A549 (cell line): ENCODE results near the gene LLPH. TPM values are rescaled to one million over a fixed set of nuclear protein-coding genes. Genes with fewer than 3 reads are reported as not detected.

Source experiments
- ATAC-seq, 2 experiments: fragments of 200-7000 bp in 1 of 2; fragments of >200 bp in 1 of 2; cut with Nextera tagmentation in 1 of 2; cut with Tn5 transposase in 1 of 2; 3 replicates each; pipeline versions ENCODE4 v1.8.0 to v1.9.1; 2018 to 2020; ENCODE audit warnings: mild to moderate bottlenecking in 1 of 2, moderate library complexity in 1 of 2
- CTCF ChIA-PET: fragments of 300-600 bp; sonication (Branson Sonifier 250); formaldehyde crosslinking; extraction: SDS; loops from one replicate; lab custom pipeline; 2021; ENCODE audit warnings: antibody characterized with exemption, inconsistent platforms; lab: Yijun Ruan, JAX
- POLR2A ChIA-PET: fragments of 350-600 bp; formaldehyde crosslinking; extraction: SDS; loops from one replicate; lab custom pipeline; 2021; ENCODE audit warnings: antibody characterized with exemption, inconsistent platforms; lab: Yijun Ruan, JAX
- DNase-seq, 2 experiments: peaks; one replicate each; pipeline versions ENCODE4 v3.0.0 to v3.0.0-alpha.2; 2011 to 2016; ENCODE audit warnings: low read depth in 1 of 2, low spot score in 1 of 2
- FAIRE-seq: peaks from 2 replicates; lab custom pipeline; 2011; peaks lifted over from hg19 to GRCh38; lab: Jason Lieb, UNC
- H3K27ac ChIP-seq, 2 experiments: fragments of >200 bp; sonication (Bioruptor Twin); formaldehyde crosslinking; 3 replicates each; pipeline ENCODE4 v1.5.1; 2016 to 2017
- H3K4me1 ChIP-seq: fragments of >200 bp; sonication (Bioruptor Twin); formaldehyde crosslinking; 3 replicates; pipeline ENCODE4 v1.6.1; 2016
- H3K4me2 ChIP-seq: fragments of >200 bp; sonication (Bioruptor Twin); formaldehyde crosslinking; 3 replicates; pipeline ENCODE4 v1.6.1; 2016
- H3K4me3 ChIP-seq: fragments of >200 bp; sonication (Bioruptor Twin); formaldehyde crosslinking; 3 replicates; pipeline ENCODE4 v1.5.1; 2016
- H3K9me3 ChIP-seq: fragments of >200 bp; sonication (Bioruptor Twin); formaldehyde crosslinking; 3 replicates; pipeline ENCODE4 v1.6.1; 2016
- BCL3 ChIP-seq: fragments of >200 bp; sonication (Bioruptor Twin); formaldehyde crosslinking; IDR thresholded peaks from 3 replicates; pipeline ENCODE4 v1.6.1; 2016
- CEBPB ChIP-seq, 2 experiments: fragments of >200 bp in 1 of 2; sonication (Bioruptor Twin) in 1 of 2; formaldehyde crosslinking in 1 of 2; IDR thresholded peaks; 2 replicates each; pipeline ENCODE4 v1.6.1; 2012 to 2016
- CTCF ChIP-seq: fragments of >200 bp; sonication (Bioruptor Twin); formaldehyde crosslinking; IDR thresholded peaks from 3 replicates; pipeline ENCODE4 v1.5.1; 2016
- E2F6 ChIP-seq: IDR thresholded peaks from 2 replicates; pipeline ENCODE4 v1.6.1; 2012; ENCODE audit warnings: low read depth, borderline replicate concordance
- EHF ChIP-seq: fragments of 250-450 bp; sonication (Bioruptor Pico); IDR thresholded peaks from 2 replicates; pipeline ENCODE4 v1.5.0; 2020; ENCODE audit warnings: mild to moderate bottlenecking
- EHMT2 ChIP-seq: fragments of 200-600 bp; sonication (generic); IDR thresholded peaks from 2 replicates; pipeline ENCODE4 v1.6.1; 2016; ENCODE audit warnings: antibody characterized with exemption, low read depth, mild to moderate bottlenecking, moderate library complexity
- HOXB5 ChIP-seq: fragments of 250-450 bp; sonication (Bioruptor Pico); IDR thresholded peaks from 2 replicates; pipeline ENCODE4 v1.5.0; 2020; ENCODE audit warnings: mild to moderate bottlenecking, moderate library complexity
- MAFK ChIP-seq: fragments of 450-650 bp; IDR thresholded peaks from 2 replicates; pipeline ENCODE4 v1.6.1; 2014; ENCODE audit not compliant: partially characterized antibody
- MAZ ChIP-seq: fragments of 150-350 bp; IDR thresholded peaks from 2 replicates; pipeline ENCODE4 v1.6.1; 2014; ENCODE audit warnings: antibody characterized with exemption, low read depth, low read length, borderline replicate concordance
- NFE2L2 ChIP-seq: fragments of 150-350 bp; conservative IDR thresholded peaks from 2 replicates; pipeline ENCODE4 v1.6.1; 2014; ENCODE audit warnings: low read length
- POLR2A ChIP-seq: IDR thresholded peaks from 2 replicates; pipeline ENCODE4 v1.6.1; 2012; ENCODE audit warnings: mild to moderate bottlenecking, low read length
- POLR2AphosphoS2 ChIP-seq: conservative IDR thresholded peaks from 2 replicates; pipeline ENCODE4 v1.6.1; 2012; ENCODE audit warnings: low read length, improper control_type of control experiment, inconsistent platforms
- RAD21 ChIP-seq, 2 experiments: fragments of >200 bp in 1 of 2; sonication (Bioruptor Twin) in 1 of 2; formaldehyde crosslinking in 1 of 2; IDR thresholded peaks in 1 of 2; conservative IDR thresholded peaks in 1 of 2; 2 replicates in 1 of 2; 3 replicates in 1 of 2; pipeline ENCODE4 v1.6.1; 2012 to 2018; ENCODE audit warnings: inconsistent platforms in 1 of 2
- RCOR1 ChIP-seq: fragments of 150-350 bp; IDR thresholded peaks from 2 replicates; pipeline ENCODE4 v1.6.1; 2014; ENCODE audit warnings: antibody characterized with exemption, low read length, low read depth
- SMC3 ChIP-seq: fragments of >200 bp; sonication (Bioruptor Twin); formaldehyde crosslinking; IDR thresholded peaks from 3 replicates; pipeline ENCODE4 v1.6.1; 2018; ENCODE audit warnings: inconsistent platforms
- TFCP2L1 ChIP-seq: fragments of 250-450 bp; sonication (Bioruptor Pico); IDR thresholded peaks from 2 replicates; pipeline ENCODE4 v1.5.0; 2021; ENCODE audit warnings: mild to moderate bottlenecking
- WGBS: methylation state at CpG from one replicate; pipeline ENCODE4 v1.1.6; 2017; ENCODE audit errors: missing lambda C conversion rate; 5-methylcytosine and 5-hydroxymethylcytosine counted together
- polyA plus RNA-seq, 4 experiments: library from polyadenylated mRNA; depleted of rRNA in 3 of 4; stranded (reverse); fragments of >200 nt; fragmentation: RNase III in 1 of 4; extraction: RNeasy Plus Mini Kit Qiagen cat#74134 plus additional on column Dnase treatment in 1 of 4; gene quantifications; 2 replicates in 3 of 4; 3 replicates in 1 of 4; pipeline ENCODE4 v1.2.3, GENCODE V29; 2011 to 2017
- TF ChIP-seq, protein P1 (sequence below): fragments of 250-450 bp; sonication (Bioruptor Pico); IDR thresholded peaks from 2 replicates; pipeline ENCODE4 v1.5.0; 2020; ENCODE audit warnings: low read depth, mild to moderate bottlenecking, moderate library complexity

LLPH gene
- polyA plus RNA-seq, 2 of the 4 experiments (the other 2 are of a cell fraction), result 32.4 to 54.5 TPM

GRCh38 chr12:66090157-66090556 lies 40.4 kb downstream of the LLPH start:
- ChIA-PET CTCF (interaction anchor here (1.2 to 2.7 kb wide), 2 partner anchors 10 to 784 kb away, joined by 4 to 13 read pairs; no protein-coding TSS in a partner anchor), POLR2A (no interaction called here)
- Histone ChIP-seq H3K9me3 (no peaks in the 10 kb centered on the region), H3K27ac (no peak overlapping the region), H3K4me3 (no peak overlapping the region), H3K4me1 (0 out of 3 replicates have a peak, but pooled peaks cover 3% of the 10 kb centered on the region), H3K4me2 (no peak overlapping the region)
- no peak for FAIRE-seq
- TF ChIP-seq MAFK (no peak), NFE2L2 (no peak), CEBPB (IDR thresholded peaks at IDR 0.05) (no peak), EHF (no peak), POLR2A (no peak)
- TF ChIP-seq, protein P1, sequence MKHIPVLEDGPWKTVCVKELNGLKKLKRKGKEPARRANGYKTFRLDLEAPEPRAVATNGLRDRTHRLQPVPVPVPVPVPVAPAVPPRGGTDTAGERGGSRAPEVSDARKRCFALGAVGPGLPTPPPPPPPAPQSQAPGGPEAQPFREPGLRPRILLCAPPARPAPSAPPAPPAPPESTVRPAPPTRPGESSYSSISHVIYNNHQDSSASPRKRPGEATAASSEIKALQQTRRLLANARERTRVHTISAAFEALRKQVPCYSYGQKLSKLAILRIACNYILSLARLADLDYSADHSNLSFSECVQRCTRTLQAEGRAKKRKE (CRISPR knock-in tag), result no peak
- DNase-seq, result no peak
- 51% methylated on average over 4 of the region's 4 CpGs for WGBS
- no peak for ATAC-seq

DNA sequence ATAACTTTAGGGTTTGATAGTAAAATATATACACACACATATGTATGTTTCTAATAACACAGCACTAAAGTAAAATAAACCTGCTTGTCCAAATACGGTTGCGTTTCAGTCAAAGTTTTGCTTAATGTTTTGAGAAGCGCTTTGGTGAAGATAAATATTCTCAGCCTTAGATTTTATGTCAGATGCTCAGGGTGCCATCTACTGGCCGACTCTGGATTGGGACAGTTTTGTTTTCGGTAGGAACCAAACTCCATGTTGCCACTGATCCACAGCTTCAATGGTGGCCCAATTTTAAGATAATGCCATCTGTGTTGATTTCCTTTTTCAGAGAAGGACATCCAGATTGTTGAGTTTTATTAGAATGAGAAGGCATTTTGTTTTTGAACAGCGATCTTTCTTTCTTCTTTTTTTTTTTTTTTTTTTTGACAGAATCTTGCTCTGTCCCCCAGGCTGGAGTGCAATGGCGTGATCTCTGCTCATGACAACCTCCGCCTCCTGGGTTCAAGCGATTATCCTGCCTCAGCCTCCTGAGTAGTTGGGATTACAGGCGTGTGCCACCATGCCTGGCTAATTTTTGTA lies 43.1 kb downstream of the LLPH start:
- TF ChIP-seq RCOR1, result no peak
- TF ChIP-seq HOXB5 (CRISPR knock-in tag), result no peak; the same call in 1 of the 2 replicates
- no peak for TF ChIP-seq MAZ
- no peak for TF ChIP-seq POLR2AphosphoS2
- TF ChIP-seq TFCP2L1 (CRISPR knock-in tag), result no peak
- TF ChIP-seq SMC3, result peak; percentile 84
- TF ChIP-seq E2F6, result no peak
- TF ChIP-seq BCL3, result no peak
- peak; percentile 88 to 92 for TF ChIP-seq RAD21 (conservative IDR thresholded peaks at IDR 0.05 in 1 of 2, IDR thresholded peaks at IDR 0.05 in 1 of 2)
- no peak for TF ChIP-seq EHMT2
- TF ChIP-seq CTCF, result peak; percentile 86
- Histone ChIP-seq H3K9me3 (no peaks in the 10 kb centered on the region), H3K4me3 (no peak overlapping the region), H3K27ac (no peak overlapping the region), H3K4me1 (0 out of 3 replicates have a peak, but pooled peaks cover 3% of the 10 kb centered on the region), H3K4me2 (no peak overlapping the region)
- ChIA-PET CTCF (interaction anchor here (0.6 to 2.9 kb wide), 29 partner anchors 10 to 1197 kb away, joined by 3 to 13 read pairs (median 4); partner anchors contain the start of gene LLPH), POLR2A (interaction anchor here (0.7 kb wide), 1 partner anchor 531 kb away, joined by 4 read pairs; no protein-coding TSS in a partner anchor)
- DNase-seq, result peak; percentile 45 to 69
- peak; percentile 83 to 91; a peak in 5 of 6 replicates for ATAC-seq
- 22% methylated on average over 10 of the region's 10 CpGs for WGBS
- FAIRE-seq, result peak; percentile 51

GRCh38 chr12:66085998-66086397 lies 44.6 kb downstream of the LLPH start:
- WGBS, result 67% methylated on average over 2 of the region's 2 CpGs
- DNase-seq (no peak), ATAC-seq (no peak), FAIRE-seq (no peak)
- no peak for TF ChIP-seq POLR2A
- H3K4me1 ChIP-seq, result no peaks in the 10 kb centered on the region
- no peak overlapping the region for H3K27ac ChIP-seq
- H3K4me3 ChIP-seq, result no peak overlapping the region
- H3K9me3 ChIP-seq, result no peaks in the 10 kb centered on the region
- CTCF ChIA-PET, result interaction anchor here (0.8 to 2.9 kb wide), 8 partner anchors 15 to 1195 kb away, joined by 3 to 7 read pairs (median 4); no protein-coding TSS in a partner anchor
- no peak overlapping the region for H3K4me2 ChIP-seq
- POLR2A ChIA-PET, result no interaction called here
